GM23338 (cell line): ENCODE data around the gene MYO1F. TPM values are rescaled to one million over a fixed set of nuclear protein-coding genes. Genes with fewer than 3 reads are reported as not detected.
A peak's percentile ranks its signal among the peaks of the same experiment; 100 is the strongest.

Experiments used
- ATAC-seq: fragments of 200-7000 bp; cut with Tn5 transposase; 3 replicates; pipeline ENCODE4 v1.9.1; 2020
- DNase-seq: peaks from one replicate; pipeline ENCODE4 v3.0.0-alpha.2; 2015; ENCODE audit warnings: low spot score
- H2AFZ ChIP-seq: fragments of 200-600 bp; sonication (generic); 2 replicates; pipeline ENCODE4 v1.8.0; 2016; ENCODE audit warnings: antibody characterized with exemption, mild to moderate bottlenecking, moderate library complexity
- H3F3A ChIP-seq: fragments of 200-600 bp; sonication (generic); replicated peaks from 2 replicates; pipeline ENCODE4 v1.8.0; 2017; ENCODE audit warnings: antibody characterized with exemption, mixed run types, low read depth
- H3K27ac ChIP-seq: fragments of 200-600 bp; sonication (generic); 2 replicates; pipeline ENCODE4 v1.6.1; 2016; ENCODE audit warnings: low read depth
- H3K27me3 ChIP-seq: fragments of 200-600 bp; sonication (generic); 2 replicates; pipeline ENCODE4 v1.8.0; 2016; ENCODE audit warnings: mild to moderate bottlenecking, mixed run types, moderate library complexity; ENCODE audit not compliant: insufficient read depth
- H3K36me3 ChIP-seq: fragments of 200-600 bp; sonication (generic); 2 replicates; pipeline ENCODE4 v1.8.0; 2016; ENCODE audit warnings: mild to moderate bottlenecking; ENCODE audit not compliant: insufficient read depth
- H3K4me1 ChIP-seq: fragments of 200-600 bp; sonication (generic); 2 replicates; pipeline ENCODE4 v1.8.0; 2016; ENCODE audit warnings: mild to moderate bottlenecking, moderate library complexity; ENCODE audit not compliant: insufficient read depth
- H3K4me2 ChIP-seq: fragments of 200-600 bp; sonication (generic); 2 replicates; pipeline ENCODE4 v1.7.1; 2017; ENCODE audit warnings: mixed run types
- H3K4me3 ChIP-seq: fragments of 200-600 bp; sonication (generic); 2 replicates; pipeline ENCODE4 v1.6.1; 2016; ENCODE audit warnings: mixed run types
- H3K79me2 ChIP-seq: fragments of 200-600 bp; sonication (generic); replicated peaks from 2 replicates; pipeline ENCODE4 v1.8.0; 2017; ENCODE audit warnings: mild to moderate bottlenecking; ENCODE audit not compliant: insufficient read depth
- H3K9me2 ChIP-seq: fragments of 200-600 bp; sonication (generic); 2 replicates; pipeline ENCODE4 v1.8.0; 2017; ENCODE audit not compliant: insufficient read depth
- H4K20me1 ChIP-seq: fragments of 200-600 bp; sonication (generic); replicated peaks from 2 replicates; pipeline ENCODE4 v1.8.0; 2017; ENCODE audit warnings: mild to moderate bottlenecking; ENCODE audit not compliant: insufficient read depth
- H3K27ac Mint-ChIP-seq: 2 replicates; pipeline ENCODE4 v1.8.0; 2020; ENCODE audit warnings: inconsistent platforms, mild to moderate bottlenecking, moderate library complexity, mixed read lengths
- H3K27me3 Mint-ChIP-seq: 3 replicates; pipeline ENCODE4 v1.8.0; 2022; ENCODE audit warnings: low read depth, mild to moderate bottlenecking, moderate library complexity, mixed read lengths, inconsistent platforms; ENCODE audit not compliant: insufficient read depth, poor library complexity
- H3K36me3 Mint-ChIP-seq: 3 replicates; pipeline ENCODE4 v1.8.0; 2021; ENCODE audit warnings: low read depth, mild to moderate bottlenecking, inconsistent platforms, moderate library complexity, mixed read lengths
- H3K4me1 Mint-ChIP-seq: 3 replicates; pipeline ENCODE4 v1.8.0; 2020; ENCODE audit warnings: mild to moderate bottlenecking, inconsistent platforms, mixed read lengths
- H3K4me3 Mint-ChIP-seq: 3 replicates; pipeline ENCODE4 v1.8.0; 2021; ENCODE audit warnings: moderate library complexity, mild to moderate bottlenecking, inconsistent platforms, mixed read lengths
- H3K9me3 Mint-ChIP-seq: 3 replicates; pipeline ENCODE4 v1.8.0; 2020; ENCODE audit warnings: moderate library complexity, mild to moderate bottlenecking, inconsistent platforms, mixed read lengths
- CREB1 ChIP-seq: fragments of 250-450 bp; sonication (Bioruptor Pico); IDR thresholded peaks from 2 replicates; pipeline ENCODE4 v1.5.0; 2020; ENCODE audit warnings: low read depth, mild to moderate bottlenecking, moderate library complexity
- EZH2phosphoT487 ChIP-seq: fragments of 200-600 bp; sonication (generic); IDR thresholded peaks from one replicate; pipeline ENCODE4 v1.8.1; 2018; ENCODE audit warnings: antibody characterized with exemption; ENCODE audit not compliant: unreplicated experiment
- JUNB ChIP-seq: IDR thresholded peaks from one replicate; pipeline ENCODE4 v1.6.1; 2016; ENCODE audit warnings: antibody characterized with exemption; ENCODE audit not compliant: unreplicated experiment
- NANOG ChIP-seq: IDR thresholded peaks from 2 replicates; pipeline ENCODE4 v1.6.1; 2016; ENCODE audit warnings: antibody characterized with exemption, borderline replicate concordance
- POLR2AphosphoS5 ChIP-seq: IDR thresholded peaks from 2 replicates; pipeline ENCODE4 v1.6.1; 2016; ENCODE audit warnings: antibody characterized with exemption, low read depth
- STAT1 ChIP-seq: IDR thresholded peaks from one replicate; pipeline ENCODE4 v1.6.1; 2016; ENCODE audit warnings: antibody characterized with exemption; ENCODE audit not compliant: unreplicated experiment
- ZNF114 ChIP-seq: fragments of 250-450 bp; sonication (Bioruptor Pico); IDR thresholded peaks from 2 replicates; pipeline ENCODE4 v1.5.0; 2020; ENCODE audit warnings: mild to moderate bottlenecking, moderate library complexity
- ZNF331 ChIP-seq: fragments of 250-450 bp; sonication (Bioruptor Pico); IDR thresholded peaks from 2 replicates; pipeline ENCODE4 v1.5.0; 2020; ENCODE audit warnings: low read depth, mild to moderate bottlenecking, moderate library complexity
- polyA plus RNA-seq: library from polyadenylated mRNA; unstranded; fragments of >200 nt; fragmentation: Nextera tagmentation; extraction: Ambion mirVana; gene quantifications from 2 replicates; pipeline ENCODE4 v1.2.1, GENCODE V29; 2016
- total RNA-seq: library from RNA; depleted of rRNA; stranded (reverse); fragments of >200 nt; shearing (Covaris generic); gene quantifications from 2 replicates; pipeline ENCODE4 v1.2.3, GENCODE V29; 2014
- TF ChIP-seq, protein P1 (sequence below): IDR thresholded peaks from one replicate; pipeline ENCODE4 v1.6.1; 2018; ENCODE audit warnings: antibody characterized with exemption; ENCODE audit not compliant: unreplicated experiment
- TF ChIP-seq, protein P2 (sequence below), 2 experiments: fragments of 200-600 bp in 1 of 2; sonication (generic) in 1 of 2; conservative IDR thresholded peaks; 2 replicates each; pipeline versions ENCODE4 v1.5.1 to v1.6.1; 2016 to 2017; ENCODE audit warnings: antibody characterized with exemption in 2 of 2, low read depth in 2 of 2, mild to moderate bottlenecking in 2 of 2, moderate library complexity in 1 of 2
- TF ChIP-seq, protein P3 (sequence below): IDR thresholded peaks from 2 replicates; pipeline ENCODE4 v1.6.1; 2016; ENCODE audit warnings: antibody characterized with exemption

Gene MYO1F
- total and polyA plus RNA-seq, 2 experiments from 2014 or later, result 3.9 to 5.7 TPM

DNA sequence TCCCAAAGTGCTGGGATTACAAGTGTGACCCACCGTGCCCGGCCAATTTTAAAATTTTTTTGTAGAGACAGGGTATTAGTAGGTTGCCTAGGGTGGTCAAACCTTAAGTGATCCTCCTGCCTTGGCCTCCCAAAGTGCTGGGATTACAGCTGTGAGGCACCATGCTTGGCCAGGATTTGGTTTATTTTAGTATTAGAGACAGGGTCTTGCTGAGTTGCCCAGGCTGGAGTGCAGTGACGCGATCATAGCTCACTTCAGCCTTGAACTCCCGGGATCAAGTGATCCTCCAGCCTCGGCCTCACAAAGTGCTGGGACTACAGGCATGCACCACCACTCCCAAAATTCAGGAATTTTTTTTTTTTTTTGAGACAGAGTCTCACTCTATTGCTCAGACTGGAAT is 57.9 kb downstream of the MYO1F start (continued):
- TF ChIP-seq, protein P1, sequence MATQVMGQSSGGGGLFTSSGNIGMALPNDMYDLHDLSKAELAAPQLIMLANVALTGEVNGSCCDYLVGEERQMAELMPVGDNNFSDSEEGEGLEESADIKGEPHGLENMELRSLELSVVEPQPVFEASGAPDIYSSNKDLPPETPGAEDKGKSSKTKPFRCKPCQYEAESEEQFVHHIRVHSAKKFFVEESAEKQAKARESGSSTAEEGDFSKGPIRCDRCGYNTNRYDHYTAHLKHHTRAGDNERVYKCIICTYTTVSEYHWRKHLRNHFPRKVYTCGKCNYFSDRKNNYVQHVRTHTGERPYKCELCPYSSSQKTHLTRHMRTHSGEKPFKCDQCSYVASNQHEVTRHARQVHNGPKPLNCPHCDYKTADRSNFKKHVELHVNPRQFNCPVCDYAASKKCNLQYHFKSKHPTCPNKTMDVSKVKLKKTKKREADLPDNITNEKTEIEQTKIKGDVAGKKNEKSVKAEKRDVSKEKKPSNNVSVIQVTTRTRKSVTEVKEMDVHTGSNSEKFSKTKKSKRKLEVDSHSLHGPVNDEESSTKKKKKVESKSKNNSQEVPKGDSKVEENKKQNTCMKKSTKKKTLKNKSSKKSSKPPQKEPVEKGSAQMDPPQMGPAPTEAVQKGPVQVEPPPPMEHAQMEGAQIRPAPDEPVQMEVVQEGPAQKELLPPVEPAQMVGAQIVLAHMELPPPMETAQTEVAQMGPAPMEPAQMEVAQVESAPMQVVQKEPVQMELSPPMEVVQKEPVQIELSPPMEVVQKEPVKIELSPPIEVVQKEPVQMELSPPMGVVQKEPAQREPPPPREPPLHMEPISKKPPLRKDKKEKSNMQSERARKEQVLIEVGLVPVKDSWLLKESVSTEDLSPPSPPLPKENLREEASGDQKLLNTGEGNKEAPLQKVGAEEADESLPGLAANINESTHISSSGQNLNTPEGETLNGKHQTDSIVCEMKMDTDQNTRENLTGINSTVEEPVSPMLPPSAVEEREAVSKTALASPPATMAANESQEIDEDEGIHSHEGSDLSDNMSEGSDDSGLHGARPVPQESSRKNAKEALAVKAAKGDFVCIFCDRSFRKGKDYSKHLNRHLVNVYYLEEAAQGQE, result no peak
- TF ChIP-seq STAT1 (no peak), POLR2AphosphoS5 (no peak), JUNB (no peak), CREB1 (no peak), NANOG (no peak), ZNF331 (CRISPR knock-in tag) (no peak), EZH2phosphoT487 (no peak)

DNA sequence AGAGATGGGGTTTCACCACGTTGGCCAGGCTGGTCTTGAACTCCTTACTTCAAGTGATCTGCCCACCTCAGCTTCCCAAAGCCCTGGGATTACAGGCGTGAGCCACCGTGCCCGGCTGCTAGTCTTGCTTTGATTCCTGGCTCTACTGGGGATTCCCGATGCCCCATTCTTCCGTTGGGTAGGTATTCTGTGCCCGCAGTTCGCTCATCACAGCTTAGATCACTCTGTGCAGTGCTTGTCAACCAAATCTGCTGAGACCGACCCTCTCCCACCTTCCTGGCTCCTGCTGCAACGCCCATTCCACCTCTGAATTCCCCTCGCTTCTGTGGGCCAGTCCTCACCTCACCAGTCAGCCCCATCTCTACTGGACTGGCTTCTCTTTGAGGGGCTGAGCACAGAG is 58.7 kb downstream of the MYO1F start:
- Mint-ChIP-seq H3K9me3 (no peaks in the 10 kb centered on the region; the same call in 2 of the 3 replicates), H3K27me3 (peaks cover 19% of the 10 kb centered on the region), H3K27ac (no peak overlapping the region), H3K36me3 (no peaks in the 10 kb centered on the region; the same call in 2 of the 3 replicates), H3K4me1 (peaks cover 6% of the 10 kb centered on the region; the same call in 2 of the 3 replicates), H3K4me3 (no peak overlapping the region)
- TF ChIP-seq EZH2phosphoT487, result no peak
- TF ChIP-seq ZNF331 (CRISPR knock-in tag), result no peak
- TF ChIP-seq ZNF114, result no peak
- TF ChIP-seq, protein P2, sequence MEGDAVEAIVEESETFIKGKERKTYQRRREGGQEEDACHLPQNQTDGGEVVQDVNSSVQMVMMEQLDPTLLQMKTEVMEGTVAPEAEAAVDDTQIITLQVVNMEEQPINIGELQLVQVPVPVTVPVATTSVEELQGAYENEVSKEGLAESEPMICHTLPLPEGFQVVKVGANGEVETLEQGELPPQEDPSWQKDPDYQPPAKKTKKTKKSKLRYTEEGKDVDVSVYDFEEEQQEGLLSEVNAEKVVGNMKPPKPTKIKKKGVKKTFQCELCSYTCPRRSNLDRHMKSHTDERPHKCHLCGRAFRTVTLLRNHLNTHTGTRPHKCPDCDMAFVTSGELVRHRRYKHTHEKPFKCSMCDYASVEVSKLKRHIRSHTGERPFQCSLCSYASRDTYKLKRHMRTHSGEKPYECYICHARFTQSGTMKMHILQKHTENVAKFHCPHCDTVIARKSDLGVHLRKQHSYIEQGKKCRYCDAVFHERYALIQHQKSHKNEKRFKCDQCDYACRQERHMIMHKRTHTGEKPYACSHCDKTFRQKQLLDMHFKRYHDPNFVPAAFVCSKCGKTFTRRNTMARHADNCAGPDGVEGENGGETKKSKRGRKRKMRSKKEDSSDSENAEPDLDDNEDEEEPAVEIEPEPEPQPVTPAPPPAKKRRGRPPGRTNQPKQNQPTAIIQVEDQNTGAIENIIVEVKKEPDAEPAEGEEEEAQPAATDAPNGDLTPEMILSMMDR (conservative IDR thresholded peaks at IDR 0.05; ENCODE audit: low read depth in 2 of 2), result no peak
- TF ChIP-seq, protein P3, sequence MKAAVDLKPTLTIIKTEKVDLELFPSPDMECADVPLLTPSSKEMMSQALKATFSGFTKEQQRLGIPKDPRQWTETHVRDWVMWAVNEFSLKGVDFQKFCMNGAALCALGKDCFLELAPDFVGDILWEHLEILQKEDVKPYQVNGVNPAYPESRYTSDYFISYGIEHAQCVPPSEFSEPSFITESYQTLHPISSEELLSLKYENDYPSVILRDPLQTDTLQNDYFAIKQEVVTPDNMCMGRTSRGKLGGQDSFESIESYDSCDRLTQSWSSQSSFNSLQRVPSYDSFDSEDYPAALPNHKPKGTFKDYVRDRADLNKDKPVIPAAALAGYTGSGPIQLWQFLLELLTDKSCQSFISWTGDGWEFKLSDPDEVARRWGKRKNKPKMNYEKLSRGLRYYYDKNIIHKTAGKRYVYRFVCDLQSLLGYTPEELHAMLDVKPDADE, result no peak
- no peak for TF ChIP-seq JUNB
- no peak for TF ChIP-seq CREB1
- Histone ChIP-seq H3F3A (peaks cover 12% of the 10 kb centered on the region; the same call in 1 of the 2 replicates), H2AFZ (peak overlapping the region; percentile 69), H3K27me3 (no peaks in the 10 kb centered on the region), H3K36me3 (no peaks in the 10 kb centered on the region), H3K4me3 (no peak overlapping the region), H4K20me1 (no peaks in the 10 kb centered on the region), H3K9me2 (no peaks in the 10 kb centered on the region), H3K4me1 (no peaks in the 10 kb centered on the region; the same call in 1 of the 2 replicates), H3K27ac (no peak overlapping the region), H3K79me2 (no peaks in the 10 kb centered on the region), H3K4me2 (no peak overlapping the region)
- ATAC-seq (no peak), DNase-seq (no peak)
